Astrocyte (in vitro differentiated cells and primary cell): ENCODE data around the gene ARHGEF17. TPM values are rescaled to one million over a fixed set of nuclear protein-coding genes. Genes with fewer than 3 reads are reported as not detected.

ENCODE experiments used
- DNase-seq: peaks from one replicate; pipeline ENCODE4 v3.0.0-alpha.2; 2010; ENCODE audit warnings: low read depth
- FAIRE-seq: peaks from 2 replicates; lab custom pipeline; 2011; peaks lifted over from hg19 to GRCh38; lab: Jason Lieb, UNC
- H2AFZ ChIP-seq: 2 replicates; pipeline ENCODE4 v1.6.0; 2012; ENCODE audit warnings: low read depth, low read length, inconsistent platforms
- H3K27ac ChIP-seq: 2 replicates; pipeline ENCODE4 v1.5.1; 2011; ENCODE audit warnings: low read depth, low read length, inconsistent platforms
- H3K27me3 ChIP-seq: 2 replicates; pipeline ENCODE4 v1.6.0; 2011; ENCODE audit warnings: low read length, inconsistent platforms; ENCODE audit not compliant: insufficient read depth
- H3K36me3 ChIP-seq: 2 replicates; pipeline ENCODE4 v1.5.1; 2011; ENCODE audit warnings: low read length, inconsistent platforms; ENCODE audit not compliant: insufficient read depth
- H3K4me1 ChIP-seq: 2 replicates; pipeline ENCODE4 v1.5.1; 2011; ENCODE audit warnings: low read length, inconsistent platforms; ENCODE audit not compliant: insufficient read depth
- H3K4me2 ChIP-seq: 2 replicates; pipeline ENCODE4 v1.6.0; 2012; ENCODE audit warnings: low read length, inconsistent platforms
- H3K4me3 ChIP-seq: 2 replicates; pipeline ENCODE4 v1.5.1; 2011; ENCODE audit warnings: low read depth, mild to moderate bottlenecking, low read length, inconsistent platforms; ENCODE audit not compliant: insufficient read depth
- H3K79me2 ChIP-seq: 2 replicates; pipeline ENCODE4 v1.6.0; 2012; ENCODE audit warnings: mild to moderate bottlenecking, low read length, inconsistent platforms; ENCODE audit not compliant: insufficient read depth
- H3K9ac ChIP-seq: 2 replicates; pipeline ENCODE4 v1.6.0; 2012; ENCODE audit warnings: mild to moderate bottlenecking, low read length, inconsistent platforms
- H3K9me3 ChIP-seq: 2 replicates; pipeline ENCODE4 v1.5.1; 2012; ENCODE audit warnings: low read depth, mild to moderate bottlenecking, low read length, inconsistent platforms; ENCODE audit not compliant: insufficient read depth
- H4K20me1 ChIP-seq: 2 replicates; pipeline ENCODE4 v1.6.0; 2012; ENCODE audit warnings: low read length, inconsistent platforms; ENCODE audit not compliant: insufficient read depth
- H3K27ac Mint-ChIP-seq: one replicate; pipeline ENCODE4 v1.8.0; 2021; ENCODE audit warnings: mild to moderate bottlenecking, mixed read lengths; ENCODE audit not compliant: unreplicated experiment
- H3K27me3 Mint-ChIP-seq: one replicate; pipeline ENCODE4 v1.8.0; 2021; ENCODE audit warnings: low read depth, mixed read lengths; ENCODE audit not compliant: unreplicated experiment
- H3K36me3 Mint-ChIP-seq: one replicate; pipeline ENCODE4 v1.8.0; 2021; ENCODE audit warnings: low read depth, mixed read lengths; ENCODE audit not compliant: unreplicated experiment
- H3K4me1 Mint-ChIP-seq: one replicate; pipeline ENCODE4 v1.8.0; 2021; ENCODE audit warnings: low read depth, mixed read lengths; ENCODE audit not compliant: unreplicated experiment
- H3K4me3 Mint-ChIP-seq: one replicate; pipeline ENCODE4 v1.8.0; 2021; ENCODE audit warnings: mild to moderate bottlenecking, moderate library complexity, mixed read lengths; ENCODE audit not compliant: unreplicated experiment
- H3K9me3 Mint-ChIP-seq: one replicate; pipeline ENCODE4 v1.8.0; 2021; ENCODE audit warnings: mild to moderate bottlenecking, mixed read lengths; ENCODE audit not compliant: unreplicated experiment
- CTCF ChIP-seq: IDR thresholded peaks from 2 replicates; pipeline ENCODE4 v1.5.1; 2011; ENCODE audit warnings: low read depth, mild to moderate bottlenecking, inconsistent platforms, low read length, moderate library complexity; ENCODE audit not compliant: insufficient read depth
- EZH2 ChIP-seq: IDR thresholded peaks from 2 replicates; pipeline ENCODE4 v1.6.1; 2012; ENCODE audit warnings: mild to moderate bottlenecking, low read length, inconsistent platforms; ENCODE audit not compliant: insufficient read depth
- total RNA-seq: library from RNA; stranded (reverse); gene quantifications from 2 replicates; pipeline ENCODE4 v1.2.1, GENCODE V29; 2021

Gene ARHGEF17
- total RNA-seq, 1 donor from 2014 or later = 66.4 TPM

GRCh38 chr11:73292525-73292894 lies 15.6 kb upstream of the ARHGEF17 start:
- DNase-seq (no peak), FAIRE-seq (no peak)
- Mint-ChIP-seq H3K36me3 (peaks cover 3% of the 10 kb centered on the region), H3K9me3 (no peaks in the 10 kb centered on the region), H3K27me3 (peaks cover 28% of the 10 kb centered on the region), H3K4me3 (no peak overlapping the region), H3K27ac (no peak overlapping the region), H3K4me1 (peaks cover 6% of the 10 kb centered on the region)
- H3K27me3 ChIP-seq = no peaks in the 10 kb centered on the region
- H3K79me2 ChIP-seq = no peaks in the 10 kb centered on the region
- peak overlapping the region; percentile 35 for H2AFZ ChIP-seq
- TF ChIP-seq EZH2 (no peak), CTCF (no peak)
- H4K20me1 ChIP-seq = no peaks in the 10 kb centered on the region
- no peak overlapping the region for H3K9ac ChIP-seq
- peaks cover 30% of the 10 kb centered on the region for H3K4me1 ChIP-seq
- H3K9me3 ChIP-seq = no peaks in the 10 kb centered on the region
- no peak overlapping the region for H3K4me3 ChIP-seq
- no peaks in the 10 kb centered on the region for H3K36me3 ChIP-seq
- H3K27ac ChIP-seq = no peak overlapping the region
- H3K4me2 ChIP-seq = peak overlapping the region; percentile 40

- Mint-ChIP-seq H3K27me3 (peaks cover 37% of the 10 kb centered on the region), H3K36me3 (peaks cover 3% of the 10 kb centered on the region), H3K9me3 (no peaks in the 10 kb centered on the region), H3K27ac (no peak overlapping the region), H3K4me3 (no peak overlapping the region), H3K4me1 (peaks cover 9% of the 10 kb centered on the region)
- DNase-seq = no peak
- H4K20me1 ChIP-seq = no peaks in the 10 kb centered on the region
- H2AFZ ChIP-seq = no peak overlapping the region
- H3K36me3 ChIP-seq = no peaks in the 10 kb centered on the region
- no peaks in the 10 kb centered on the region for H3K79me2 ChIP-seq
- no peak overlapping the region for H3K27ac ChIP-seq
- H3K4me3 ChIP-seq = no peak overlapping the region
- TF ChIP-seq CTCF (no peak), EZH2 (no peak)
- H3K9me3 ChIP-seq = no peaks in the 10 kb centered on the region
- no peaks in the 10 kb centered on the region for H3K27me3 ChIP-seq
- no peak overlapping the region for H3K4me2 ChIP-seq
- H3K4me1 ChIP-seq = peaks cover 26% of the 10 kb centered on the region
- H3K9ac ChIP-seq = no peak overlapping the region
- FAIRE-seq = no peak
Observed at GRCh38 chr11:73293356-73293936, 14.6 kb upstream of the ARHGEF17 start.

- Histone ChIP-seq H3K9me3 (no peaks in the 10 kb centered on the region), H3K27me3 (no peaks in the 10 kb centered on the region), H2AFZ (no peak overlapping the region), H3K9ac (no peak overlapping the region), H3K36me3 (no peaks in the 10 kb centered on the region), H3K27ac (no peak overlapping the region), H4K20me1 (no peaks in the 10 kb centered on the region), H3K4me1 (peaks cover 14% of the 10 kb centered on the region), H3K79me2 (no peaks in the 10 kb centered on the region), H3K4me3 (no peak overlapping the region), H3K4me2 (no peak overlapping the region)
- H3K4me1 Mint-ChIP-seq = peaks cover 5% of the 10 kb centered on the region
- peaks cover 40% of the 10 kb centered on the region for H3K27me3 Mint-ChIP-seq
- TF ChIP-seq EZH2 (no peak), CTCF (no peak)
- H3K27ac Mint-ChIP-seq = peak overlapping the region; percentile 31
- H3K36me3 Mint-ChIP-seq = peaks cover 3% of the 10 kb centered on the region
- no peaks in the 10 kb centered on the region for H3K9me3 Mint-ChIP-seq
- DNase-seq (no peak), FAIRE-seq (no peak)
- peak overlapping the region; percentile 15 for H3K4me3 Mint-ChIP-seq
Observed at GRCh38 chr11:73294604-73295003, 13.5 kb upstream of the ARHGEF17 start.
